C4-2B (cell line): ENCODE results near the gene HOXB4.

Source experiments
- H3K27ac ChIP-seq: fragments of 450-650 bp; 2 replicates; pipeline ENCODE4 v1.5.1; 2017
- ZFX ChIP-seq: fragments of 450-650 bp; IDR thresholded peaks from 2 replicates; pipeline ENCODE4 v1.6.1; 2017
- TF ChIP-seq, protein P1 (sequence below): fragments of 450-650 bp; conservative IDR thresholded peaks from 2 replicates; pipeline ENCODE4 v1.5.1; 2017; ENCODE audit warnings: mild to moderate bottlenecking

The HOXB4 gene

DNA sequence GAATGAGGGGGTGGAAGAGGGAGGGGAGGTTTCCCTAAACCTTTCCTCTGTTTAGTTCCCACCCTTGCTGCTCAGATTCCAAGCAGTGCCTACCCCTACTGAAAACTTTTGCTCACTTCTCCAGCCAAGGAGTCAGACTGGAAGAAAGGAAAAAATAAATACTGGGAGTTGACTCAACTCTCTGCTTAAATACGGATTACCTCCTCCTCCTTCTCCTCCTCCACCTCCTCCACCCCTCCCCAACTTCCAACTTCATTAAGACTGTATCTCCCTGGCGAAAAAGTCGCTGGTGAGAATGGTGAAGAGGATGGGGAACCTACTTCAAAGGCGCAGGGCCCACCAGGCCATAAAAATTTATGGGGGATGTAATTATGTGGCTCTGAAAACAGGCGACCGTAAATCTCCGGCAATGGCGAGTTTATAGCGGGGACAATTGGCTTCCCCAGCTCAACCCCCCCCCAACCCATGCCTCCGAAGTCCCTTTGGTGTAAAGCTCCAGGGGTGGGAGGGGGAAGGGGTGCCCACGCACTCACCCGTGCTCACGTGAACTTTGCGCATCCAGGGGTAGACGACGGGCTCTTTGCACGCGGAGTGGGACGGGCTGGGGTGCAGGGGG lies 712 bp downstream of the HOXB4 start:
- no peak overlapping the region for H3K27ac ChIP-seq
- TF ChIP-seq, protein P1, sequence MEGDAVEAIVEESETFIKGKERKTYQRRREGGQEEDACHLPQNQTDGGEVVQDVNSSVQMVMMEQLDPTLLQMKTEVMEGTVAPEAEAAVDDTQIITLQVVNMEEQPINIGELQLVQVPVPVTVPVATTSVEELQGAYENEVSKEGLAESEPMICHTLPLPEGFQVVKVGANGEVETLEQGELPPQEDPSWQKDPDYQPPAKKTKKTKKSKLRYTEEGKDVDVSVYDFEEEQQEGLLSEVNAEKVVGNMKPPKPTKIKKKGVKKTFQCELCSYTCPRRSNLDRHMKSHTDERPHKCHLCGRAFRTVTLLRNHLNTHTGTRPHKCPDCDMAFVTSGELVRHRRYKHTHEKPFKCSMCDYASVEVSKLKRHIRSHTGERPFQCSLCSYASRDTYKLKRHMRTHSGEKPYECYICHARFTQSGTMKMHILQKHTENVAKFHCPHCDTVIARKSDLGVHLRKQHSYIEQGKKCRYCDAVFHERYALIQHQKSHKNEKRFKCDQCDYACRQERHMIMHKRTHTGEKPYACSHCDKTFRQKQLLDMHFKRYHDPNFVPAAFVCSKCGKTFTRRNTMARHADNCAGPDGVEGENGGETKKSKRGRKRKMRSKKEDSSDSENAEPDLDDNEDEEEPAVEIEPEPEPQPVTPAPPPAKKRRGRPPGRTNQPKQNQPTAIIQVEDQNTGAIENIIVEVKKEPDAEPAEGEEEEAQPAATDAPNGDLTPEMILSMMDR, result no peak
- TF ChIP-seq ZFX, result no peak

DNA sequence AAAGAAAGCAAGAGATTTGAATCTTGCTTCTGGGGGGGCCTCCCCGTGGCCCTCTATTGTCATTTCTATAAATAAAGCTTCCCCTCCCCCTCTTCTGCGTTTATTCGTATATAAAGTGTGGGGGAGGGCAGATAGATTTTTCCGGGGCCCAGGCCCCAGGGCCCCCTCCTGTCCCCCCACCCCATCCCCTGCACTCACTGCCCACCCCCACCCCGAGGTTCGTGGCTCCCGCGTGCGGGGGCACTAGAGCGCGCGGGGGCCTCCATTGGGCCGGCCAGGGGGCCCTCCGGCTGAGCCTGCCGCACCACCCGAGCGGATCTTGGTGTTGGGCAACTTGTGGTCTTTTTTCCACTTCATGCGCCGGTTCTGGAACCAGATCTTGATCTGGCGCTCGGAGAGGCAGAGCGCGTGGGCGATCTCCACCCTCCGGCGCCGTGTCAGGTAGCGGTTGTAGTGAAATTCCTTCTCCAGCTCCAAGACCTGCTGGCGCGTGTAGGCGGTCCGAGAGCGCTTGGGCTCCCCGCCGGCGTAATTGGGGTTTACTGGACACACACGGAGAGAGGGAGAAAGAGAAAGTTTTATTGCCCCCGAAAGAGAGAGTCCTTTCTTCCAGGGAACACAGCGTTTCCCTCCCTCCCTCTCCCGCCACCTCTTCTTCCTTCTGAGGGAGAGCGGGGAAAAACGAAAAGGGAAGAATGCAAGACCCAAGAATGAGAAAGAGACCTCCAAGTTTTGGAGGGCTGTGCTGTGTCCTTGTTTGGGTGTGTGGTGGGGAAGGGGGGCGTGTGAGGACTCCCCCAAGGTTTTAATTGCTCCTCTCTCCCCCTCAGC lies 1.5 kb downstream of the HOXB4 start:
- no peak overlapping the region for H3K27ac ChIP-seq
- no peak for TF ChIP-seq ZFX
- TF ChIP-seq, protein P1, result no peak

DNA sequence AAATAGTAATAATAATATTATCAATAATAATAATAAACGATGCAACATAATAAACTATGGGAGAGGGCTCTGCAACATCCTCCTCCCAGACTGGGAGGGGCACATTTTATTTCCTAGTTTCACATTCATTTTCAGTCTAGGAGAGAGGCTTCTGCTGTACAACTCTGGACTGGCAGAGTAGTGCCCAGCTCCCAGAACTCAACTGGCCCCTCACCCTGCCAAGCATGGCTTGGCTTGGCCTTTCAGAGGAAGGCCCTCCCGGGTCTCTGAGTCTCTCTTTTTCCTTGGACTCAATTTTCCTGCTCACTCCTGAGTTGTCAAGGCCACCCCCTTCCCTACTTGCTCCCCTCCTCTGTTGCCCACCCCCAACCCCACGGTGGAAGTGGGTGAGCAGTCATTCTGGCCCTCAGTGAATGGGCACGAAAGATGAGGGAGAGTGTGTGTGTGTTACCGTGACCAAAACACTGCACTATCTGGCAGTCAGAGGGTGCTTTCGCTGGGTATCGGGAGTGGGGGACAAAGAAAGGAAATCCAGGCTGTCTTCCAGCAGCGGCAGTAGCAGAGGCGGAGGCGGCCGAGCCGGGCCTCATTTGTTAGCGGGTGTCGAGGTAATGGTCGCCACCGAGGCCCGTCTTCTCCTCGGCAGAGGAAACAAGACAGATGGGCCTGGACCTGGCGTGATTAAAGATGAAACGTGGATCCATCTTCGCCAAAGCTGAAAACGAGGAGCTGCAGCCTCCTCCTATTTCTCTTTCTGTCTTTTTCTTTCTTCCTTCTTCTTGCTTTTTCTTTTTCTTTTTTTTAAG lies 2.3 kb downstream of the HOXB4 start:
- TF ChIP-seq, protein P1, result no peak
- TF ChIP-seq ZFX, result no peak
- H3K27ac ChIP-seq, result no peak overlapping the region

DNA sequence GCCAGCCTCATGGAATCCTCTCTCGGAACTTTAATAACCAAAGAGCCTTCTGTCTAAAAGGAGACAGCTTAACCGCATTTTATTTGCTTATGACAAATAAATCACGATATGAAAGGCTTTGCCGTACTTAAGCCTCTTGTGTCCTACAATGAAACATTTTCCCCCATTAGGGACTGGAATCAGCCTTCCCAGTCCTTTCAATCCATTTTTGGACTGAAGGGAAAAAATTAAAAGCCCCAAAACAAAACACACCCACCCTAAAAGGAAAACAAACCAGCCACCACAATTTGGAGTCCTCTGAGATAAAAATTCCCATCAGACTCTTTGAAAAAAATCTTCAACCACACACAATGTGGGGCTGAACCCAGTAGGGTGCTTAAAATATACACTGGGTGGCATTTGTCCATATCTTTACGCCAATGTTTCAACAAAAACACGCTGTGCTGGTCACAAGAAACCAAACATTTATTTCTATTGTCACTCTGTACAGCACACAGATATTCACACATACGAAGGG lies 3.0 kb downstream of the HOXB4 start:
- no peak for TF ChIP-seq ZFX
- TF ChIP-seq, protein P1, result no peak

DNA sequence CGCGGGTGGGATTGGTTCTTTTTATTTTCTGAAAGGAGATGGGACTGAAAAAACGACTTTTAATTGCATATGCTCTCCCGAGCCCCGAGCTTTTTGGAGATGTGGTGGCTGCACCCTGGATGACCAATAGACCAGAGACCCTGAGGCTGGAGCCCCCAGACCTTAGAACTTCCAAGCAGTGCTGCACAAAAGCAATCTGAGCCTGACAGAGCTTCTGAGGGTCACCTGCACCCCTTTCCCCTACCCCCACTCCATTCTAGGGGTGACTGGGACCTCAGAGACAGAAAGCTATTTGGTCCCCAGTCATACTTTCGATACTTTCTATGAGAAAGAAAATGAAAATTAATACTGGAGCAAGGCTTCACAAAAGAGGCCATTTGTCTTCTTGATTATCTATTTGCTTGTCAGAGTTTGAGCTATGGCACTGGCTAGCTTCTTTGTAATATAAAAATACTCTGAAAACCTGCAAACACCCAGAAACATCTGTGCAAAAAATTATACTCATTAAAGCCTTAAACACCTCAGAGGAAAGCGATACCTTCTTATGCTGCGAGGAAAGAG lies 3.6 kb downstream of the HOXB4 start:
- H3K27ac ChIP-seq, result no peak overlapping the region
- TF ChIP-seq ZFX, result no peak
- TF ChIP-seq, protein P1, result no peak

More for the DNA sequence above, 3.0 kb downstream of the HOXB4 start:
- H3K27ac ChIP-seq, result no peak overlapping the region

DNA sequence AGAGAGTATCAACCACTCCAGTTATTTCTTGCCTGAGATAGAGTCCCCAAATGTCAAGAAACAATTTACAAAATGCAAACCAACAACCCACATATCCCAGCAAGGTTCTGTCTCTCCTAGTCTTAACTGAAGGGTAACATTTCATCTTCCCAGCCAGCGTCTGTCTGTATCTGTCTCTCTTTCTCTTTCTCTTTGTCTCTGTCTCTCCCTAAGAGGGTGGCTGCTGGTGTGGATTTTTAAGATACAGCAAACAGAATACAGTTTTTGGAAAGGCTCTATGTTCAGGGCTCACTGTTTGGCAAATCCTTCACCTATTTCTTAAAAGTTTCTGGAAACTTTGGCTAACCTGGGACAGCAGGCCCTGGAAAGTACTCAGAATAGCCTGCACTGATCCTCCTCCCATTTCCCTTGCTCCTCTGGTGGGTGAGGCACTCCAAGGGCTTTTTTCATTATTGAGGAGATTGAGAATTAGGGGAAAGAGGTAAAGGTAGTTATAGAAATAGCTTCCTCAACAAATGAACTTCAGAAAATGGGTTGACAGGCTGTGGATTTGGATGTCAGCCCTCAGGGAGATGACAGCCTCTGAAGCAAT lies 6.2 kb downstream of the HOXB4 start:
- TF ChIP-seq, protein P1, result no peak
- no peak for TF ChIP-seq ZFX
- H3K27ac ChIP-seq, result no peak overlapping the region
